GM18870 (cell line): ENCODE results near the gene SRRM4.

Experiments
- ATAC-seq: cut with Tn5 transposase; IDR thresholded peaks from one replicate; pipeline ENCODE4 v1.9.1; 2021; ENCODE audit warnings: moderate library complexity; ENCODE audit not compliant: unreplicated experiment

The SRRM4 gene, protein sequence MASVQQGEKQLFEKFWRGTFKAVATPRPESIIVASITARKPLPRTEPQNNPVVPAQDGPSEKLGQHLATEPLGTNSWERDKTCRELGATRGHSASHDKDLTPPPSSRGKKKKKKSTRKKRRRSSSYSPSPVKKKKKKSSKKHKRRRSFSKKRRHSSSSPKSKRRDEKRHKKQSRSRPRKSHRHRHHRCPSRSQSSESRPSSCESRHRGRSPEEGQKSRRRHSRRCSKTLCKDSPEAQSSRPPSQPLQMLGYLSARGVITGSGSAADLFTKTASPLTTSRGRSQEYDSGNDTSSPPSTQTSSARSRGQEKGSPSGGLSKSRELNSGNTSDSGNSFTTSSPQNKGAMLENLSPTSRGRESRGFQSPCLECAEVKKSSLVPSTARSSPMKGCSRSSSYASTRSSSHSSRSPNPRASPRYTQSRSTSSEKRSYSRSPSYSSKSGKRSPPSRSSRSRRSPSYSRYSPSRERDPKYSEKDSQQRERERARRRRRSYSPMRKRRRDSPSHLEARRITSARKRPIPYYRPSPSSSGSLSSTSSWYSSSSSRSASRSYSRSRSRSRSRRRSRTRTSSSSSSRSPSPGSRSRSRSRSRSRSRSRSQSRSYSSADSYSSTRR

DNA sequence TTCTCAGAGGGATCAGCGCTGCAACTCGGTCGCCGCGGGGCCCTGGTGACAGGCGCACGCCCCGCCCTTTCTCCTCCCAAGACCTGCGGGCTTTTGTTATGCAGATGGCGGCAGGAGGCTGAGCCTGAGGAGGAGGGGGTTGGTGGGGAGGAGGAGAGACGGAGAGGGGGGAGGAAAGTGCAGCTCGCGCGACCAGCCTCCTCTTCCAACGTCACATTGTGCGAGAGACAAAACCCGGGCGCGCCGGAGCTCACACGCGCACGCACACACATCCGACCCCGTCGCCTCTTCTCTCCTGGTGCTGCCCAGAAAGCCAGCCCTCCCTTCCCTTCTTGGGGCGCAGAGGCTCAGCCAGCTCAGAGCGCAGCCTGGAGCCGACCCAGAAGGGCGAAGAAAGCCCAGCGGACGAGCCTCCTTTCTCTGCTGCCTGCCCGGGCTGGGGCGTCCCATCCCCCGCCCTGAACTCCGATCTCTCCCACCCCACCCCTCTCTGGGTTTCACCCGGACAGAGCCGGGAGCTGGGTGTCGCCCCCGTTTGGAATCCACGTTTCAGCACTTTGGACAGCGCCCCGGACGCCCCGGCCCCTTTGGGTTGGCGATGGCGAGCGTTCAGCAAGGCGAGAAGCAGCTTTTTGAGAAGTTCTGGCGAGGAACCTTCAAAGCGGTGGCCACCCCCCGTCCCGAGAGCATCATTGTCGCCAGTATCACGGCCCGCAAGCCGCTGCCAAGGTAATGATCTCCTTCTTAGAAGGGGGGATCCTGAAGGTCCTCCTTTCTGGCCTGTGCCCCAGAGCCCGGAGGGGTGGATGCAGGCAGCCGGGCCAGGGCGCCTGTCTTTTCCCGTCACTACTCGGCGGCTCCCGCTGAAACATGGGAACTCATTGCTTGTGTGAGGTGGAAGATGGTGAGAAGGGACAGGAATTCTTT is at the start of gene SRRM4:
TSS of gene SRRM4 (plus strand) at position 257 of the 927 bp plus-strand sequence. CDS start at position 599, 342 bp downstream.
- ATAC-seq, result no peak

DNA sequence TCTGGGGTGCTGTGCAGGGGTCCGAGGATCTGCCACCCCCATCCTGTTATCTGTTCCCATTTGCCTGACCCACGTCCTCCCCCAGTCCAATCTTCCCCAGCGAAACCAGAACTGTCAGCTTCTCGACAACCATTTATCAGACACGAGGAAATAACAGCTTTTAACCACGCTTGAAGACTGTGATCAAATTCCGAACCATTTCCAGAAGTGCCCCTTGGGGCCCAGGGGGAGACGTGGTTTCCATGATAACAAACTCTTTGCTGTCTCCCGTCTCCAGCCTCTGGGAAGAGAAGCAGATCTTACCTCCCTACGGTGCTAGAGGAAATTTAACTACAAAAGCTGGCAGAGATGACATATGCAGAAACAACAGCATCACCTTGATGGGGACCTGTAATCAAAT is 35.1 kb upstream of the SRRM4 start:
- ATAC-seq, result no peak

- ATAC-seq, result no peak
Measured at GRCh38 chr12:118958520-118958919, 22.8 kb upstream of the SRRM4 start.

GRCh38 chr12:118959348-118959747 is 22.0 kb upstream of the SRRM4 start:
- ATAC-seq, result no peak

GRCh38 chr12:118959985-118960560 is 21.3 kb upstream of the SRRM4 start:
- ATAC-seq, result no peak

GRCh38 chr12:118960865-118961264 is 20.5 kb upstream of the SRRM4 start:
- ATAC-seq, result no peak

GRCh38 chr12:118964988-118965387 is 16.4 kb upstream of the SRRM4 start:
- ATAC-seq, result no peak

GRCh38 chr12:118970856-118971255 is 10.5 kb upstream of the SRRM4 start:
- ATAC-seq, result no peak

- no peak for ATAC-seq
Measured at GRCh38 chr12:118972982-118973381, 8.4 kb upstream of the SRRM4 start.

GRCh38 chr12:118979763-118980406 is 1.5 kb upstream of the SRRM4 start:
- no peak for ATAC-seq

GRCh38 chr12:118980407-118981014 is 830 bp upstream of the SRRM4 start:
- ATAC-seq, result no peak

DNA sequence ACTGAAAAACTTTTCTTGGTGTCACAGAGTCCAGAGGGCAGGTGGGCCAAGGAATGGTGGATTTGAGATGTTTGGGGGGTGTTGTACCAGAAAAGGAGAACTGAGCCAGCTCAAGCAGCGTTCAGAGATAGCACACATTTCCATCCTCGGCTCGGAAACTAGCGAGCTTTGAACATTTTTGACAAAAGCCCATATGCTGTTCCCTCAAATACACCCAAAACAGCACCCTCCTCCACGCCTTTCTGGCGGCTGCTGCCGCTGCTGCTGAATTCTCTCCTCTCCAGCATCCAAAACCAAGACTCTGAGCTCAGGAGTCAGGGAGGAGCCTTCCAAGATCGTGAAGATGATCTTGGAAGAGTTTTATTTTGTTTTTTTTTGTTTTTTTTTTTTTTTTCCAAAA is 961 bp downstream of the SRRM4 start:
- no peak for ATAC-seq

DNA sequence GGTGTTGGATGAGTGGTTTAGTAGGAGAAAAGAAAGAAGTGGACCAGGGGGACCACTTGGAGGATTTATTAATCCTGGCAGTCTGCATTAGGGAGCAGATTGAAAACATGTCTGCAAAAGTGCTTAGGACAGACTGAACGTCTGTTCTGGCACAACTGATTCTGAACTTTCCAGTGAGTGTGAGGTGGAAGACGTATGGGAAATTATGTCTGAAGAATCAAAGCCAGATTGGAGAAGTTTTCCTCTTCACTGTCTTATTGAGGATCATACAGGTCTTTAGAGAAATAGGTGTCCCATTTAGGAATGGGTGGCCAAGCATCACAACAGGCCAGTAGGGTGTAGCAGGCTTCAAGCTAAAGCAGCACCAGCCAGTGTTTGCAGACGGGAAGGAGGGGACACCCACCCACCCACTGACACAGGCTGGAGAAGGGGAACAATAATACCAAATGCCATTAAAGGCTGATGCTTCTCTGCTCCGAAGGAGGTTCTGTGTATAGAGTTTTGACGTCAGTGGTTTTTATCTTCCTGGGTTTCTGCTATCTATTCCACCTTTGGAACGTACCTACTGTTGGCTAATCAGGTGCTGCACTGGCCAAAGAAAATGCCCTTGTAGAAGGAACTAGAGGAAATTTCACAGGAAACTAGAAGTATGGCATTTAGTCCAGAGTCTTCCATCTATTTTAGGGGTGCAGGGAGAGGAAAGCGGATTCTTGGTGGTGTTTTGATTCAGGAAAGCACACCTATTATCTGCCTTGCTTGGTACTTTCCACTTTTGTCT is 1.8 kb downstream of the SRRM4 start:
- ATAC-seq, result no peak

- no peak for ATAC-seq
Measured at GRCh38 chr12:118984161-118984943, 3.0 kb downstream of the SRRM4 start.

DNA sequence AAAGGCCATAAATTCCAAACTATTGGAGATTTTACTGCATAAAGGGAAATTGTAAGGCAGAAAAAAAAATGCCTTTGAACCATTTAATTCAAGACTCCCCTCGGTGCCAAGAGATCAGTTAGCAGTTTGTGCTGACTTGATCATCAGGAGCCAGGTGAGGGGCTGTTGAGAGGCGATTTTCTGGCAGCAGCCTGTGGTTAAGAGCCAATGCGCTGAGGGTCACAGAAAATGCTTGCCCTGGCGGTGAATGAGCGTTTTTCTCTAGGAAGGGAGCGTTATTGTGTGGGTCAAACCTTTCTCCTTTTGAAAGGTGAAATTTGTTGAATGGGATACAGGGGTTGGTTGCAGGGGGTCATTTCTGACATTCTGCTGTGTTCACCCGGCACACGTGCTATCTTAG is 4.7 kb downstream of the SRRM4 start:
- ATAC-seq, result no peak

GRCh38 chr12:118999107-118999506 is 17.8 kb downstream of the SRRM4 start:
- no peak for ATAC-seq

- ATAC-seq, result no peak
Measured at GRCh38 chr12:119005085-119005484, 23.7 kb downstream of the SRRM4 start.

DNA sequence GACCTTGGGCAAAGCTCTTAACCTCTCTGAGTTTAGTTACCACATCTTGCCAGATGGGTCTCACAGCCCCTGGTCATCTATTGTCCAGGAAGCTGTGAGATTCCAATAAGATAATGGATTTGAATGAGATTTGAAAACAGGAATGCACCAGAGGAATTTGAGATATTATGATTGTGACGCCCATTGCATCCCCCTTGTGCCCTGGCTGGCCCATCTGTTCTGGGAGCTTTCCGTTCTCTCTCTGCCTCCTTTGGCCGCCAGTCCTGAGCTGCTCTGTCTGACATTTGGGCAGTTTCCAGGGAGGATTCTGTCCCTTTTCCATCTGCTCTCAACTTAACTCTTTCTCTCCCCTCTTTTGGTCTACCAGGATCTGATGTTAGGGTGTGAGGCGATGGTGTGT is 24.6 kb downstream of the SRRM4 start:
- ATAC-seq, result no peak

- no peak for ATAC-seq
Measured at GRCh38 chr12:119006746-119007145, 25.4 kb downstream of the SRRM4 start.
